CD4-positive, alpha-beta T cell (primary cell): Measurements from ENCODE around the gene COPS7A. TPM values are rescaled to one million over a fixed set of nuclear protein-coding genes. Genes with fewer than 3 reads are reported as not detected.

Experiments used
- ATAC-seq: fragments of 200-7000 bp; cut with Tn5 transposase; one replicate; pipeline ENCODE4 v1.10.0; 2022; ENCODE audit warnings: mild to moderate bottlenecking; ENCODE audit not compliant: poor library complexity
- CTCF ChIA-PET: fragments of 350-600 bp; sonication (Branson Sonifier 250); formaldehyde crosslinking; loops from one replicate; lab custom pipeline; 2021; ENCODE audit warnings: antibody characterized with exemption, inconsistent platforms; lab: Charles Lee
- POLR2A ChIA-PET: fragments of 350-600 bp; sonication (Branson Sonifier 250); formaldehyde crosslinking; loops from one replicate; lab custom pipeline; 2021; ENCODE audit warnings: antibody characterized with exemption, inconsistent platforms; lab: Charles Lee
- DNase-seq, 14 experiments: peaks; one replicate each; pipeline ENCODE4 v3.0.0-alpha.2; 2013 to 2020; ENCODE audit warnings: mixed read lengths in 2 of 14
- H3K27ac ChIP-seq, 2 donors: one replicate each; pipeline versions ENCODE4 v1.5.1 to v1.7.0; 2013; ENCODE audit warnings: low read length in 2 of 2, low read depth in 1 of 2, mild to moderate bottlenecking in 1 of 2
- H3K27me3 ChIP-seq, 2 experiments: 1 replicate in 1 of 2; 2 replicates in 1 of 2; pipeline versions ENCODE4 v1.6.1 to v1.7.0; 2013; ENCODE audit warnings: low read length in 2 of 2, control low read depth in 1 of 2, mild to moderate bottlenecking in 1 of 2, moderate library complexity in 1 of 2; ENCODE audit not compliant: insufficient read depth in 2 of 2, control insufficient read depth in 1 of 2
- H3K36me3 ChIP-seq: one replicate; pipeline ENCODE4 v1.6.1; 2013; ENCODE audit warnings: low read length, control low read depth; ENCODE audit not compliant: insufficient read depth
- H3K4me1 ChIP-seq: one replicate; pipeline ENCODE4 v1.6.1; 2013; ENCODE audit warnings: low read length, control low read depth; ENCODE audit not compliant: insufficient read depth
- H3K4me3 ChIP-seq: one replicate; pipeline ENCODE4 v1.5.1; 2013; ENCODE audit warnings: mild to moderate bottlenecking, low read length, moderate library complexity
- H3K9me3 ChIP-seq, 2 experiments: 1 replicate in 1 of 2; 2 replicates in 1 of 2; pipeline versions ENCODE4 v1.6.1 to v1.7.0; 2013; ENCODE audit warnings: low read length in 2 of 2, mild to moderate bottlenecking in 2 of 2, control low read depth in 1 of 2, moderate library complexity in 1 of 2; ENCODE audit not compliant: control insufficient read depth in 1 of 2, insufficient read depth in 1 of 2
- H3K27ac Mint-ChIP-seq: one replicate; pipeline ENCODE4 v1.8.0; 2020; ENCODE audit warnings: mixed read lengths
- H3K27me3 Mint-ChIP-seq: one replicate; pipeline ENCODE4 v1.8.0; 2021; ENCODE audit warnings: mixed read lengths
- H3K36me3 Mint-ChIP-seq: one replicate; pipeline ENCODE4 v1.8.0; 2021; ENCODE audit warnings: low read depth, mixed read lengths
- H3K4me1 Mint-ChIP-seq: one replicate; pipeline ENCODE4 v1.8.0; 2021; ENCODE audit warnings: low read depth, mixed read lengths
- H3K4me3 Mint-ChIP-seq: one replicate; pipeline ENCODE4 v1.8.0; 2020; ENCODE audit warnings: mild to moderate bottlenecking, mixed read lengths
- H3K9me3 Mint-ChIP-seq: one replicate; pipeline ENCODE4 v1.8.0; 2020; ENCODE audit warnings: mixed read lengths
- intact Hi-C, 2 experiments: fragments of 100-400 bp; cut with DNase I in 1 of 2; cut with micrococcal nuclease in 1 of 2; formaldehyde crosslinking; loops; one replicate each; pipeline versions ENCODE4 v1.15.1 to v1.9.0; 2023 to 2025; cut with DNase I, micrococcal nuclease
- total RNA-seq, 174 experiments: library from RNA in 2 of 174; stranded (reverse) in 2 of 174; gene quantifications; one replicate each; pipeline ENCODE4 v1.2.3 and lab custom pipeline; 2021 to 2026
- TF ChIP-seq, protein P1 (sequence below): fragments of 200-600 bp; IDR thresholded peaks from one replicate; pipeline ENCODE4 v1.8.0; 2022; ENCODE audit warnings: antibody characterized with exemption, mild to moderate bottlenecking

The COPS7A gene
- total RNA-seq, 2 experiments from 2014 or later, result 9.4 to 9.6 TPM

DNA sequence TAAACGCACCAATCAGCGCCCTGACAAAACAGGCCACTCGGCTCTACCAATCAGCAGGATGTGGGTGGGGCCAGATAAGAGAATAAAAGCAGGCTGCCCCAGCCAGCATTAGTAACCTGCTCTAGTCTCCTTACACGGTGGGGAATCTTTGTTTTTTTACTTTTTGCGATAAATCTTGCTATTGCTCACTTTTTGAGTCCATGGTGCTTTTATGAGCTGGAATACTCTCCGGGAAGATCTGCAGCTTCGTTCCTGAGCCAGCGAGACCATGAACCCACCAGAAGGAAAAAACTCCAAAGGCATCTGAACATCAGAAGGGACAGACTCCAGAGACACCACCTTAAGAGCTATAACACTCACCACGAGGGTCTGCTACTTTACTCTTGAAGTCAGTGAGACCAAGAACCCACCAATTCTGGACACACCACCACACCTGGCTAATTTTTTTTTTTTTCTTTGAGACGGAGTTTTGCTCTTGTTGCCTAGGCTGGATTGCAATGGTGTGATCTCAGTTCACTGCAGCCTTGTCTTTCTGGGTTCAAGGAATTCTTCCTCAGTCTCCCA is 6.9 kb upstream of the COPS7A start:
- Mint-ChIP-seq H3K36me3 (no peaks in the 10 kb centered on the region), H3K4me3 (no peak overlapping the region), H3K9me3 (no peaks in the 10 kb centered on the region), H3K27me3 (peaks cover 7% of the 10 kb centered on the region), H3K4me1 (no peaks in the 10 kb centered on the region), H3K27ac (no peak overlapping the region)
- DNase-seq (no peak), ATAC-seq (no peak)
- TF ChIP-seq, protein P1, sequence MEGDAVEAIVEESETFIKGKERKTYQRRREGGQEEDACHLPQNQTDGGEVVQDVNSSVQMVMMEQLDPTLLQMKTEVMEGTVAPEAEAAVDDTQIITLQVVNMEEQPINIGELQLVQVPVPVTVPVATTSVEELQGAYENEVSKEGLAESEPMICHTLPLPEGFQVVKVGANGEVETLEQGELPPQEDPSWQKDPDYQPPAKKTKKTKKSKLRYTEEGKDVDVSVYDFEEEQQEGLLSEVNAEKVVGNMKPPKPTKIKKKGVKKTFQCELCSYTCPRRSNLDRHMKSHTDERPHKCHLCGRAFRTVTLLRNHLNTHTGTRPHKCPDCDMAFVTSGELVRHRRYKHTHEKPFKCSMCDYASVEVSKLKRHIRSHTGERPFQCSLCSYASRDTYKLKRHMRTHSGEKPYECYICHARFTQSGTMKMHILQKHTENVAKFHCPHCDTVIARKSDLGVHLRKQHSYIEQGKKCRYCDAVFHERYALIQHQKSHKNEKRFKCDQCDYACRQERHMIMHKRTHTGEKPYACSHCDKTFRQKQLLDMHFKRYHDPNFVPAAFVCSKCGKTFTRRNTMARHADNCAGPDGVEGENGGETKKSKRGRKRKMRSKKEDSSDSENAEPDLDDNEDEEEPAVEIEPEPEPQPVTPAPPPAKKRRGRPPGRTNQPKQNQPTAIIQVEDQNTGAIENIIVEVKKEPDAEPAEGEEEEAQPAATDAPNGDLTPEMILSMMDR, result no peak
- Histone ChIP-seq H3K27me3 (no peaks in the 10 kb centered on the region), H3K4me3 (no peak overlapping the region), H3K9me3 (no peaks in the 10 kb centered on the region), H3K36me3 (no peaks in the 10 kb centered on the region), H3K27ac (no peak overlapping the region), H3K4me1 (no peaks in the 10 kb centered on the region)
- intact Hi-C loops, result no loop called here
- CTCF ChIA-PET, result no interaction called here
- POLR2A ChIA-PET, result no interaction called here

DNA sequence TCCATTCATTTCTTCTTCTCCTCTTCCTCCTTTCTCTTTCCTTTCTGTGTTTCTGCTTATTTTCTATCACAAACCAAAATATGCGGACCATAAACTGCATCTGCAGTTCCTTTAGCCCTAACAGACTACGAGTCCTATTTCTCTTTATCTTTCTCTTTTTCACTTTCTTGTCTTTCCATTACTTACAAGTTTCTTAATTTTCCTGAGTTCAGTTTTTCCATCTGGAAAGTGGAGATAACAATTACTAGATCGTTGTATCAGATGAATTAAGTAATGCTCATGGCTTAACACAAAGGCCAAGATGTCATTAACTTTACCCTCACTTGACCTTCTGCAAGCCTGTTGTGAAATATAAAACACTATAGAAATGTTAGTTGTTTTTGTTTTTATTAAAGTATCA is 983 bp upstream of the COPS7A start:
- Mint-ChIP-seq H3K36me3 (peaks cover 23% of the 10 kb centered on the region), H3K27me3 (no peaks in the 10 kb centered on the region), H3K4me3 (no peak overlapping the region), H3K9me3 (no peaks in the 10 kb centered on the region), H3K4me1 (peaks cover 28% of the 10 kb centered on the region), H3K27ac (peak overlapping the region; percentile 83)
- DNase-seq (no peak), ATAC-seq (no peak)
- Histone ChIP-seq H3K27me3 (no peaks in the 10 kb centered on the region), H3K36me3 (peaks cover 5% of the 10 kb centered on the region), H3K27ac (no peak overlapping the region), H3K4me3 (no peak overlapping the region), H3K9me3 (no peaks in the 10 kb centered on the region), H3K4me1 (peaks cover 16% of the 10 kb centered on the region)
- TF ChIP-seq, protein P1, result no peak
- POLR2A ChIA-PET, result interaction anchor here (0.6 to 3.3 kb wide), 17 partner anchors 14 to 214 kb away, joined by 3 to 164 read pairs (median 10); partner anchors contain the start of genes CDCA3, MLF2, P3H3 and PTMS
- intact Hi-C loops, result loop anchor here in 1 of 2 experiments (1.0 kb wide), 1 partner anchor 34 kb away; the partner anchor contains the start of gene ZNF384
- CTCF ChIA-PET, result interaction anchor here (0.7 to 1.7 kb wide), 5 partner anchors 34 to 215 kb away, joined by 3 to 15 read pairs (median 5); partner anchors contain the start of gene ZNF384

DNA sequence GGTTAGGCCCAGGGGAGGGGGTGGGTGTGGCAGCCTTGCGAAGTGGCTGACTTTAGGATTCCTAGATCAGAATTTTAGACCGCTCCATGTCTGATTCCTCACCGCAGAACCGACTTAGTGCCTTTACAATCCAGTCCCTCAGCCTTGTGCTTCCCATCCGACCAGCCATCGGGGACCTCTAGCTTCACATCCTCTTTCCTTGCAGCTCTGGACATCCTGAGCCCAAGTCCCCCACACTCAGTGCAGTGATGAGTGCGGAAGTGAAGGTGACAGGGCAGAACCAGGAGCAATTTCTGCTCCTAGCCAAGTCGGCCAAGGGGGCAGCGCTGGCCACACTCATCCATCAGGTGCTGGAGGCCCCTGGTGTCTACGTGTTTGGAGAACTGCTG is 557 bp downstream of the COPS7A start:
- DNase-seq (peak in 1 of 14 experiments; percentile 5), ATAC-seq (peak; percentile 21)
- ChIA-PET POLR2A (interaction anchor here (0.6 to 3.3 kb wide), 38 partner anchors 11 to 389 kb away, joined by 3 to 164 read pairs (median 7); partner anchors contain the start of genes C12orf57, CD4, CDCA3 and ENO2), CTCF (interaction anchor here (0.8 to 2.4 kb wide), 8 partner anchors 28 to 213 kb away, joined by 3 to 15 read pairs (median 5); partner anchors contain the start of genes MLF2, USP5 and ZNF384)
- H3K9me3 ChIP-seq, result no peaks in the 10 kb centered on the region
- peaks cover 18% of the 10 kb centered on the region for H3K4me1 ChIP-seq
- TF ChIP-seq, protein P1, result no peak
- H3K4me1 Mint-ChIP-seq, result peaks cover 28% of the 10 kb centered on the region
- peaks cover 39% of the 10 kb centered on the region for H3K36me3 Mint-ChIP-seq
- H3K4me3 ChIP-seq, result peak overlapping the region; percentile 59
- no peaks in the 10 kb centered on the region for H3K27me3 ChIP-seq
- H3K27ac Mint-ChIP-seq, result peak overlapping the region; percentile 83
- peak overlapping the region; percentile 87 for H3K4me3 Mint-ChIP-seq
- peak overlapping the region; percentile 68 to 88 for H3K27ac ChIP-seq
- no peaks in the 10 kb centered on the region for H3K27me3 Mint-ChIP-seq
- H3K36me3 ChIP-seq, result peaks cover 21% of the 10 kb centered on the region
- intact Hi-C loops, result loop anchor here (1.0 to 2.0 kb wide), 5 partner anchors 12 to 62 kb away; partner anchors contain the start of genes ING4 (in 2 of the 2), MLF2 (in 1 of the 2) and ZNF384 (in 1 of the 2)
- no peaks in the 10 kb centered on the region for H3K9me3 Mint-ChIP-seq
